Skeletal muscle tissue (tissue), 4 donors: ENCODE measurements around the gene NDUFS6. TPM values are rescaled to one million over a fixed set of nuclear protein-coding genes. Genes with fewer than 3 reads are reported as not detected.

Experiments used
- H3K27ac ChIP-seq: one replicate; pipeline ENCODE4 v1.7.0; 2013; ENCODE audit warnings: mild to moderate bottlenecking, low read depth, low read length, inconsistent platforms
- H3K27me3 ChIP-seq, 3 donors: one replicate each; pipeline ENCODE4 v1.7.0; 2013; ENCODE audit warnings: low read length in 3 of 3; ENCODE audit not compliant: control insufficient read depth in 3 of 3, insufficient read depth in 3 of 3
- H3K36me3 ChIP-seq, 3 donors: one replicate each; pipeline ENCODE4 v1.7.0; 2013; ENCODE audit warnings: low read length in 3 of 3; ENCODE audit not compliant: control insufficient read depth in 3 of 3, insufficient read depth in 3 of 3
- H3K4me1 ChIP-seq, 3 donors: one replicate each; pipeline ENCODE4 v1.7.0; 2013; ENCODE audit warnings: low read length in 3 of 3, mild to moderate bottlenecking in 3 of 3; ENCODE audit not compliant: control insufficient read depth in 3 of 3, insufficient read depth in 3 of 3
- H3K4me3 ChIP-seq, 3 donors: one replicate each; pipeline ENCODE4 v1.7.0; 2013; ENCODE audit warnings: low read length in 3 of 3
- H3K9ac ChIP-seq, 3 donors: one replicate each; pipeline ENCODE4 v1.7.0; 2013; ENCODE audit warnings: low read length in 3 of 3, mild to moderate bottlenecking in 3 of 3, moderate library complexity in 2 of 3, low read depth in 1 of 3
- H3K9me3 ChIP-seq, 3 donors: one replicate each; pipeline ENCODE4 v1.7.0; 2013; ENCODE audit warnings: low read length in 3 of 3; ENCODE audit not compliant: control insufficient read depth in 3 of 3
- total RNA-seq: library from RNA; depleted of rRNA; stranded (reverse); fragments of >200 nt; gene quantifications from one replicate; pipeline ENCODE4 v1.2.3, GENCODE V29; 2014
- donor health status: Osteomylitis.

NDUFS6 gene
- total RNA-seq, 1 donor from 2014 or later: 37.1 TPM

DNA sequence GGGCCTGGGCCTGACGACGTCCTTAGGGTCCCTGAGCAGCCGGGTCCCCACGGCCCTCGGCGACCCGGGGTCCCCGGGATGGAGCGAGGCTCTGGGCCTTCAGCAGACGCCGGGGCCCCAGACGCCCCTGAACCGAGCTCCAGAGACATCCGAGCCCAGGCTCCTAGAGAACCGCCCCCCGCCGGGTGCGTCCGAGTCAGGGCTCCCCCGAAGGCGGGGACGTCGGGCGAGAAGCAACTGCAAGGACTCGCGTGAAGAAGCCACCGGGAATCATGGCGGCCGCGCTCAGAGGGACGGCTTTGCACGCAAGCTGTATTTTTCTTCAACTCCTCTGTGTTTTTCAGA, 56.0 kb downstream of the NDUFS6 start:
- Histone ChIP-seq H3K9me3 (no peaks in the 10 kb centered on the region), H3K27ac (no peak overlapping the region), H3K4me1 (no peaks in the 10 kb centered on the region), H3K4me3 (no peak overlapping the region), H3K36me3 (no peaks in the 10 kb centered on the region), H3K27me3 (peaks cover 39 to 53% (median 46%) of the 10 kb centered on the region in 3 donors), H3K9ac (no peak overlapping the region)

- Histone ChIP-seq H3K9me3 (no peaks in the 10 kb centered on the region), H3K27ac (no peak overlapping the region), H3K4me1 (no peaks in the 10 kb centered on the region), H3K4me3 (no peak overlapping the region), H3K36me3 (no peaks in the 10 kb centered on the region), H3K27me3 (peaks cover 35 to 48% (median 46%) of the 10 kb centered on the region in 3 donors), H3K9ac (no peak overlapping the region)
These were observed 57.2 kb downstream of the NDUFS6 start for GRCh38 chr5:1858436-1858835.

GRCh38 chr5:1859099-1859498, 57.9 kb downstream of the NDUFS6 start:
- Histone ChIP-seq H3K4me3 (no peak overlapping the region), H3K9me3 (no peaks in the 10 kb centered on the region), H3K27ac (no peak overlapping the region), H3K4me1 (no peaks in the 10 kb centered on the region), H3K27me3 (peaks cover 31 to 49% (median 46%) of the 10 kb centered on the region in 3 donors), H3K36me3 (no peaks in the 10 kb centered on the region), H3K9ac (no peak overlapping the region)

DNA sequence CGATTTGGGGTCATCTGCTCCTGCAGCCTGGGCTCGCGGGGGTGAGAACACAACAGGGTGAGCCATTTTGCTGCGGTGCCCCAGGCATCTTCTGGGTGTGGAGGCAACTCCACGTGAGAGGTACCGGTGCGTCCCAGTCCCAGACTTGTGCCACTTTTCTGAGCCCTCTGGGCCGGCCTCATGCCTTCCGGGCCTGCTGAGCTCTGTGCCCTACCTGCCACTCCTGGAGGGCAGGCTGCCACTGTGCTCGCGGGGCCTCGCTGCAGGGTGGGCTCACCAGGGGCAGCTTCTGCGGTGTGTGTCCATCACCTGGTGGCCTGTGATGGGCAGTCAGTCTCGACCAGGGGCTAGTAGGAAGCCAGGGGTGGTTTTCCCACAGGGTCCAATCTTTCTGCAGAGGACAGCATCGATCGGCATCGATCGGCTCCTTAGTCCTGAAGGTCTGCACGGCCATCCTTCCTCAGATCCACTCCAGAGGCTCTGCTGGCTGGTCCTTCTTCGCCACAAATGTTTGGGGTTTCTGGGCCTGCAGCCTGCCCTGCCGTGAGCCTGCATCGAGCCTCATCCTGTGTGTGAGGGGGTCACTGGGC, 58.9 kb downstream of the NDUFS6 start:
- H3K4me3 ChIP-seq: no peak overlapping the region
- H3K27me3 ChIP-seq: peaks cover 32 to 47% (median 45%) of the 10 kb centered on the region in 3 donors
- H3K36me3 ChIP-seq: no peaks in the 10 kb centered on the region
- H3K9ac ChIP-seq: no peak overlapping the region
- H3K27ac ChIP-seq: no peak overlapping the region
- H3K9me3 ChIP-seq: no peaks in the 10 kb centered on the region
- no peaks in the 10 kb centered on the region for H3K4me1 ChIP-seq

GRCh38 chr5:1860949-1861348, 59.7 kb downstream of the NDUFS6 start:
- H3K9ac ChIP-seq: no peak overlapping the region
- H3K4me3 ChIP-seq: no peak overlapping the region
- no peak overlapping the region for H3K27ac ChIP-seq
- no peaks in the 10 kb centered on the region for H3K4me1 ChIP-seq
- no peaks in the 10 kb centered on the region for H3K9me3 ChIP-seq
- H3K36me3 ChIP-seq: no peaks in the 10 kb centered on the region
- peaks cover 25 to 48% (median 44%) of the 10 kb centered on the region in 3 donors for H3K27me3 ChIP-seq

- peaks cover 32 to 60% (median 53%) of the 10 kb centered on the region in 3 donors for H3K27me3 ChIP-seq
- no peak overlapping the region for H3K27ac ChIP-seq
- H3K9me3 ChIP-seq: no peaks in the 10 kb centered on the region
- no peak overlapping the region for H3K4me3 ChIP-seq
- no peaks in the 10 kb centered on the region for H3K4me1 ChIP-seq
- no peak overlapping the region for H3K9ac ChIP-seq
- H3K36me3 ChIP-seq: no peaks in the 10 kb centered on the region
These were observed 63.8 kb downstream of the NDUFS6 start for GRCh38 chr5:1864896-1865440.

DNA sequence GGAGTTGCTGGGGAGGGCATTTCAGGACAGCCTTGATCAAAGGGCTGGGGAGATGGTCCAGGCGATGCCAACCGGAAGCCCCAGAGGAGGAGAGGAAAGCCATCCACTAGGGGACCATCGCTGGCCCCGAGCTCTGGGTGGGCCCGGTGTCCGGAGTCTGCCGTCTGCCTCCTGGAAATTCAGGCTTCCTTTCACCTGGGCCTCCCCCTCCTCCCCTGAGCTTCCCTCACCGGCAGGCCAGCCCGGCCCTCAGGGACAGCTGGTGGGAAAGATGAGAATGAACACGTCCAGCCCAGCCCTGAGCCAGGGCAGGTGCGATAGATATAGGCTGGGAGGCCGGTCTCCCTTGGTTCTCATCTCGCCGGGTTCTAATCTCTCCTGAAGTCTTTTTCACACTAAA, 64.3 kb downstream of the NDUFS6 start:
- H3K36me3 ChIP-seq: no peaks in the 10 kb centered on the region
- no peaks in the 10 kb centered on the region for H3K4me1 ChIP-seq
- H3K9ac ChIP-seq: no peak overlapping the region
- no peak overlapping the region for H3K4me3 ChIP-seq
- peaks cover 32 to 63% (median 50%) of the 10 kb centered on the region in 3 donors for H3K27me3 ChIP-seq
- no peaks in the 10 kb centered on the region for H3K9me3 ChIP-seq
- H3K27ac ChIP-seq: no peak overlapping the region

Other genes with a start within 250 kb of the NDUFS6 start
- 28.7 TPM for gene MRPL36, start 1.6 kb upstream of the NDUFS6 start, total RNA-seq
- gene IRX4, start 81.5 kb downstream of the NDUFS6 start, total RNA-seq: under 0.01 TPM